Neural cell (in vitro differentiated cells): ENCODE measurements around the gene ROBO4. TPM values are rescaled to one million over a fixed set of nuclear protein-coding genes. Genes with fewer than 3 reads are reported as not detected.

Experiments
- H2AFZ ChIP-seq: fragments of 200-600, 300-800 bp; sonication (generic), shearing (Covaris generic); 2 replicates; pipeline ENCODE4 v1.6.0; 2014; ENCODE audit warnings: low read depth, mild to moderate bottlenecking, antibody characterized with exemption, low read length, moderate library complexity
- H3F3A ChIP-seq: fragments of 200-600 bp; shearing (Covaris generic); 2 replicates; pipeline ENCODE4 v1.6.1; 2016; ENCODE audit warnings: mild to moderate bottlenecking, moderate library complexity, mixed read lengths, antibody characterized with exemption, low read length; ENCODE audit not compliant: insufficient read depth, poor library complexity, severe bottlenecking
- H3K27ac ChIP-seq: fragments of 200-600, 300-800 bp; sonication (generic), shearing (Covaris generic); 2 replicates; pipeline ENCODE4 v1.5.1; 2014; ENCODE audit warnings: mild to moderate bottlenecking, low read length, moderate library complexity
- H3K27me3 ChIP-seq: fragments of 300-800, 200-600 bp; sonication (generic), shearing (Covaris generic); 2 replicates; pipeline ENCODE4 v1.6.0; 2014; ENCODE audit warnings: mild to moderate bottlenecking, low read depth, low read length, moderate library complexity; ENCODE audit not compliant: insufficient read depth
- H3K36me3 ChIP-seq: fragments of 300-800, 200-600 bp; sonication (generic), shearing (Covaris generic); 2 replicates; pipeline ENCODE4 v1.5.1; 2014; ENCODE audit warnings: mild to moderate bottlenecking, antibody characterized with exemption, low read length, moderate library complexity; ENCODE audit not compliant: insufficient read depth
- H3K4me2 ChIP-seq: fragments of 300-800, 200-600 bp; sonication (generic), shearing (Covaris generic); 2 replicates; pipeline ENCODE4 v1.6.0; 2014; ENCODE audit warnings: mild to moderate bottlenecking, low read length
- H3K4me3 ChIP-seq: fragments of 300-800, 200-600 bp; sonication (generic), shearing (Covaris generic); 2 replicates; pipeline ENCODE4 v1.5.1; 2014; ENCODE audit warnings: mild to moderate bottlenecking, low read length, moderate library complexity
- H3K79me2 ChIP-seq: fragments of 200-600 bp; shearing (Covaris generic); replicated peaks from 2 replicates; pipeline ENCODE4 v1.6.0; 2014; ENCODE audit warnings: mild to moderate bottlenecking, low read length, moderate library complexity; ENCODE audit not compliant: insufficient read depth
- H3K9ac ChIP-seq: fragments of 300-800, 200-600 bp; sonication (generic), shearing (Covaris generic); 2 replicates; pipeline ENCODE4 v1.6.1; 2016; ENCODE audit warnings: mild to moderate bottlenecking, low read length, mixed read lengths
- H3K9me2 ChIP-seq: fragments of 200-600 bp; shearing (Covaris generic); 2 replicates; pipeline ENCODE4 v1.6.1; 2016; ENCODE audit warnings: mild to moderate bottlenecking, low read length, mixed read lengths; ENCODE audit not compliant: insufficient read depth
- H3K9me3 ChIP-seq: fragments of 200-600, 300-800 bp; sonication (generic), shearing (Covaris generic); 2 replicates; pipeline ENCODE4 v1.6.1; 2016; ENCODE audit warnings: mild to moderate bottlenecking, mixed run types, low read length, moderate library complexity, mixed read lengths
- H4K20me1 ChIP-seq: fragments of 200-600 bp; shearing (Covaris generic); 2 replicates; pipeline ENCODE4 v1.6.1; 2016; ENCODE audit warnings: mild to moderate bottlenecking, mixed run types; ENCODE audit not compliant: insufficient read depth
- EP300 ChIP-seq: fragments of 450-650 bp; conservative IDR thresholded peaks from 2 replicates; pipeline ENCODE4 v1.6.1; 2014; ENCODE audit warnings: antibody characterized with exemption, mild to moderate bottlenecking, moderate library complexity; ENCODE audit not compliant: poor library complexity, severe bottlenecking
- EZH2 ChIP-seq: fragments of 200-600, 300-800 bp; shearing (Covaris generic), sonication (generic); IDR thresholded peaks from 2 replicates; pipeline ENCODE4 v1.6.1; 2014; ENCODE audit warnings: antibody characterized with exemption, low read length, borderline replicate concordance, mild to moderate bottlenecking; ENCODE audit not compliant: insufficient read depth, poor library complexity, severe bottlenecking
- MXI1 ChIP-seq: fragments of 450-650 bp; conservative IDR thresholded peaks from 2 replicates; pipeline ENCODE4 v1.6.1; 2014; ENCODE audit warnings: antibody characterized with exemption, mild to moderate bottlenecking; ENCODE audit not compliant: poor library complexity, severe bottlenecking
- POLR2AphosphoS5 ChIP-seq: IDR thresholded peaks from 2 replicates; pipeline ENCODE4 v1.6.1; 2012
- RAD21 ChIP-seq: fragments of 450-650 bp; conservative IDR thresholded peaks from 2 replicates; pipeline ENCODE4 v1.6.1; 2014; ENCODE audit warnings: antibody characterized with exemption, mild to moderate bottlenecking, moderate library complexity
- SMC3 ChIP-seq: fragments of 450-650 bp; conservative IDR thresholded peaks from 2 replicates; pipeline ENCODE4 v1.6.1; 2014; ENCODE audit warnings: antibody characterized with exemption, mild to moderate bottlenecking, moderate library complexity; ENCODE audit not compliant: poor library complexity
- TAF1 ChIP-seq: IDR thresholded peaks from 2 replicates; pipeline ENCODE4 v1.6.1; 2012; ENCODE audit warnings: low read depth
- polyA plus RNA-seq: library from polyadenylated mRNA; depleted of rRNA; stranded (reverse); fragments of >200 nt; gene quantifications from 2 replicates; pipeline ENCODE4 v1.2.3, GENCODE V29; 2014
- TF ChIP-seq, protein P1 (sequence below): IDR thresholded peaks from 2 replicates; pipeline ENCODE4 v1.6.1; 2012; ENCODE audit warnings: borderline replicate concordance
- TF ChIP-seq, protein P2 (sequence below): fragments of 450-650 bp; IDR thresholded peaks from 2 replicates; pipeline ENCODE4 v1.5.1; 2014; ENCODE audit warnings: antibody characterized with exemption, mild to moderate bottlenecking, moderate library complexity; ENCODE audit not compliant: poor library complexity, severe bottlenecking

ROBO4 gene
- polyA plus RNA-seq, 1 donor from 2014 or later, result not detected

DNA sequence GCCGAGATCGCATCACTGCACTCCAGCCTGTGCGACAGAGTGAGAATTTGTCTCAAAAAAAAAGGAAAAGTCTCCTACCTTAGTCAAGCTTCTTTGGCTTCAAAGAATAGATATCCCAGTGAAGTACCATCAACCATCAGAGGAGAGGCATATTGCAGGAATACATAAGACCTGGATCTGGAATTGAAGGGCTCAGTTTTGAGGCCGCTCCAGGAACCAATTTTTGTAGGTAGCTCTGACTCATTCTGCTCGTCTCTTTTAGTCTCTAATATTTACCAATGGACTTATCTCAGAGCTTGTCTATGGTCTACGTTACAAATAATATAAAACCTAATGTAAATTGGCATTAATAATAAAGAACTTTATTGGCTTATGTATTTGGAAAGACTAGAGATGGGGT lies 48.2 kb upstream of the ROBO4 start:
- H3K27me3 ChIP-seq, result no peaks in the 10 kb centered on the region
- H3K36me3 ChIP-seq, result no peaks in the 10 kb centered on the region
- TF ChIP-seq MXI1 (no peak), EP300 (no peak), POLR2AphosphoS5 (no peak), SMC3 (no peak), EZH2 (no peak), TAF1 (no peak), RAD21 (no peak)
- TF ChIP-seq, protein P1, sequence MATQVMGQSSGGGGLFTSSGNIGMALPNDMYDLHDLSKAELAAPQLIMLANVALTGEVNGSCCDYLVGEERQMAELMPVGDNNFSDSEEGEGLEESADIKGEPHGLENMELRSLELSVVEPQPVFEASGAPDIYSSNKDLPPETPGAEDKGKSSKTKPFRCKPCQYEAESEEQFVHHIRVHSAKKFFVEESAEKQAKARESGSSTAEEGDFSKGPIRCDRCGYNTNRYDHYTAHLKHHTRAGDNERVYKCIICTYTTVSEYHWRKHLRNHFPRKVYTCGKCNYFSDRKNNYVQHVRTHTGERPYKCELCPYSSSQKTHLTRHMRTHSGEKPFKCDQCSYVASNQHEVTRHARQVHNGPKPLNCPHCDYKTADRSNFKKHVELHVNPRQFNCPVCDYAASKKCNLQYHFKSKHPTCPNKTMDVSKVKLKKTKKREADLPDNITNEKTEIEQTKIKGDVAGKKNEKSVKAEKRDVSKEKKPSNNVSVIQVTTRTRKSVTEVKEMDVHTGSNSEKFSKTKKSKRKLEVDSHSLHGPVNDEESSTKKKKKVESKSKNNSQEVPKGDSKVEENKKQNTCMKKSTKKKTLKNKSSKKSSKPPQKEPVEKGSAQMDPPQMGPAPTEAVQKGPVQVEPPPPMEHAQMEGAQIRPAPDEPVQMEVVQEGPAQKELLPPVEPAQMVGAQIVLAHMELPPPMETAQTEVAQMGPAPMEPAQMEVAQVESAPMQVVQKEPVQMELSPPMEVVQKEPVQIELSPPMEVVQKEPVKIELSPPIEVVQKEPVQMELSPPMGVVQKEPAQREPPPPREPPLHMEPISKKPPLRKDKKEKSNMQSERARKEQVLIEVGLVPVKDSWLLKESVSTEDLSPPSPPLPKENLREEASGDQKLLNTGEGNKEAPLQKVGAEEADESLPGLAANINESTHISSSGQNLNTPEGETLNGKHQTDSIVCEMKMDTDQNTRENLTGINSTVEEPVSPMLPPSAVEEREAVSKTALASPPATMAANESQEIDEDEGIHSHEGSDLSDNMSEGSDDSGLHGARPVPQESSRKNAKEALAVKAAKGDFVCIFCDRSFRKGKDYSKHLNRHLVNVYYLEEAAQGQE, result no peak
- TF ChIP-seq, protein P2, sequence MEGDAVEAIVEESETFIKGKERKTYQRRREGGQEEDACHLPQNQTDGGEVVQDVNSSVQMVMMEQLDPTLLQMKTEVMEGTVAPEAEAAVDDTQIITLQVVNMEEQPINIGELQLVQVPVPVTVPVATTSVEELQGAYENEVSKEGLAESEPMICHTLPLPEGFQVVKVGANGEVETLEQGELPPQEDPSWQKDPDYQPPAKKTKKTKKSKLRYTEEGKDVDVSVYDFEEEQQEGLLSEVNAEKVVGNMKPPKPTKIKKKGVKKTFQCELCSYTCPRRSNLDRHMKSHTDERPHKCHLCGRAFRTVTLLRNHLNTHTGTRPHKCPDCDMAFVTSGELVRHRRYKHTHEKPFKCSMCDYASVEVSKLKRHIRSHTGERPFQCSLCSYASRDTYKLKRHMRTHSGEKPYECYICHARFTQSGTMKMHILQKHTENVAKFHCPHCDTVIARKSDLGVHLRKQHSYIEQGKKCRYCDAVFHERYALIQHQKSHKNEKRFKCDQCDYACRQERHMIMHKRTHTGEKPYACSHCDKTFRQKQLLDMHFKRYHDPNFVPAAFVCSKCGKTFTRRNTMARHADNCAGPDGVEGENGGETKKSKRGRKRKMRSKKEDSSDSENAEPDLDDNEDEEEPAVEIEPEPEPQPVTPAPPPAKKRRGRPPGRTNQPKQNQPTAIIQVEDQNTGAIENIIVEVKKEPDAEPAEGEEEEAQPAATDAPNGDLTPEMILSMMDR, result no peak
- no peaks in the 10 kb centered on the region for H3F3A ChIP-seq
- no peak overlapping the region for H2AFZ ChIP-seq
- H3K9me2 ChIP-seq, result no peaks in the 10 kb centered on the region
- no peak overlapping the region for H3K9ac ChIP-seq
- no peaks in the 10 kb centered on the region for H3K79me2 ChIP-seq
- no peak overlapping the region for H3K27ac ChIP-seq
- H4K20me1 ChIP-seq, result no peaks in the 10 kb centered on the region
- no peaks in the 10 kb centered on the region for H3K9me3 ChIP-seq
- no peak overlapping the region for H3K4me3 ChIP-seq
- H3K4me2 ChIP-seq, result no peak overlapping the region

DNA sequence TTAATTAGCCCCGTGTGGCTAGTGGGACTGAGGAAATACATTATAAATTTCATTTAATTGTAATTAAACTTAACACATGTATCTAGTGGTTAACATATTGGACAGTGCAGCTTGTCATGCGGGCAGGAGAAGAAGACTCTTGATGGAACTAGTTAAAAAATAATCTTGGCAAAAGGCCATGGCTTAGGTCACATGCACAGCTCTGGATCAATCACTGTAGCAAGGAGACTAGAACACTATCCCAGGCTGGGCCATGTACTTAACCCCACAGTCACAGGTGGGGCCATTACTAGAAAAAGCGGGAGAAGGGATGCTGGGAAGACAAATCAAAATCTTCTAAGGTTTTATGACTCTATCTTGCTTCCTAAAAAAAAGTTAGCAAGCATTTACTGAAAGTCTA lies 46.9 kb upstream of the ROBO4 start:
- Histone ChIP-seq H4K20me1 (no peaks in the 10 kb centered on the region), H3K4me2 (no peak overlapping the region), H3K9ac (no peak overlapping the region), H3K79me2 (no peaks in the 10 kb centered on the region), H3K27me3 (no peaks in the 10 kb centered on the region), H3F3A (no peaks in the 10 kb centered on the region), H3K9me3 (no peaks in the 10 kb centered on the region), H2AFZ (no peak overlapping the region), H3K27ac (no peak overlapping the region), H3K9me2 (no peaks in the 10 kb centered on the region), H3K36me3 (no peaks in the 10 kb centered on the region), H3K4me3 (no peak overlapping the region)
- TF ChIP-seq TAF1 (no peak), EZH2 (no peak), MXI1 (no peak), POLR2AphosphoS5 (no peak)
- TF ChIP-seq, protein P1, result no peak
